Stimulated activated CD8-positive, alpha-beta memory T cell treated with anti-CD3 and anti-CD28 coated beads, Interleukin-15, amount 100 ng/mL, for 4 hours (primary cell): ENCODE measurements around the gene ITGB3BP.

Source experiments
- DNase-seq, 2 donors: peaks; one replicate each; pipeline ENCODE4 v3.0.0-alpha.2; 2020; ENCODE audit warnings: low read depth in 2 of 2

The ITGB3BP gene

GRCh38 chr1:63418101-63418500 is 104.9 kb downstream of the ITGB3BP start:
- no peak for DNase-seq

- no peak for DNase-seq
Observed at GRCh38 chr1:63414691-63415365, 108.2 kb downstream of the ITGB3BP start.

- DNase-seq, result no peak
Observed at GRCh38 chr1:63413394-63413793, 109.6 kb downstream of the ITGB3BP start.

- DNase-seq, result no peak
Observed at GRCh38 chr1:63411066-63411465, 112.0 kb downstream of the ITGB3BP start.

GRCh38 chr1:63408331-63408730 is 114.7 kb downstream of the ITGB3BP start:
- no peak for DNase-seq

- no peak for DNase-seq
Observed at GRCh38 chr1:63407002-63407401, 116.0 kb downstream of the ITGB3BP start.

- no peak for DNase-seq
Observed at GRCh38 chr1:63405987-63406386, 117.0 kb downstream of the ITGB3BP start.

GRCh38 chr1:63405021-63405420 is 118.0 kb downstream of the ITGB3BP start:
- DNase-seq, result no peak

GRCh38 chr1:63403386-63403785 is 119.6 kb downstream of the ITGB3BP start:
- DNase-seq, result no peak

- no peak for DNase-seq
Observed at GRCh38 chr1:63401945-63402344, 121.1 kb downstream of the ITGB3BP start.
